HCT116 (cell line): ENCODE data around the gene EEF2. TPM values are rescaled to one million over a fixed set of nuclear protein-coding genes. Genes with fewer than 3 reads are reported as not detected.

Experiments
- ATAC-seq: fragments of 200-7000 bp; cut with Tn5 transposase; 2 replicates; pipeline ENCODE4 v1.9.1; 2020; ENCODE audit warnings: mild to moderate bottlenecking, moderate library complexity
- BruUV-seq: library from RNA; stranded (reverse); fragments of 400-500 nt; replicated peaks from 2 replicates; lab custom pipeline; 2021; lab: Mats Ljungman, UMichigan
- CTCF ChIA-PET: fragments of 300-600 bp; sonication (Branson Sonifier 250); formaldehyde crosslinking; loops from one replicate; lab custom pipeline; 2021; ENCODE audit warnings: antibody characterized with exemption; lab: Charles Lee
- POLR2A ChIA-PET: fragments of 300-600, 350-600 bp; sonication (Branson Sonifier 250); formaldehyde crosslinking; loops from one replicate; lab custom pipeline; 2021; ENCODE audit warnings: antibody characterized with exemption; lab: Charles Lee
- RAD21 ChIA-PET, 2 experiments: fragments of 300-600 bp; sonication (Branson Sonifier 250); formaldehyde crosslinking; loops; one replicate each; lab custom pipeline; 2023; ENCODE audit warnings: low total read pairs in 2 of 2; ENCODE audit not compliant: uncharacterized antibody in 2 of 2, unreplicated experiment in 2 of 2, low non-redundant PET in 1 of 2; lab: Charles Lee
- DNase-seq: peaks from one replicate; pipeline ENCODE4 v3.0.0-alpha.2; 2010; ENCODE audit warnings: low read depth, low spot score
- H2AFZ ChIP-seq: fragments of 200-600 bp; shearing (Covaris generic), sonication (generic); 2 replicates; pipeline ENCODE4 v1.6.1; 2017; ENCODE audit warnings: low read depth, mixed run types, mixed read lengths, antibody characterized with exemption, low read length; ENCODE audit not compliant: poor library complexity, severe bottlenecking
- H3K27ac ChIP-seq: 2 replicates; pipeline ENCODE4 v1.5.1; 2012; ENCODE audit warnings: low read depth, low read length
- H3K27me3 ChIP-seq: fragments of 200-600 bp; sonication (generic); 2 replicates; pipeline ENCODE4 v1.6.1; 2016; ENCODE audit warnings: mixed run types, low read length, mixed read lengths; ENCODE audit not compliant: insufficient read depth
- H3K36me3 ChIP-seq, 2 experiments: fragments of 200-500 bp in 1 of 2; fragments of 200-600 bp in 1 of 2; sonication (Bioruptor generic) in 1 of 2; sonication (generic) in 1 of 2; 2 replicates each; pipeline versions ENCODE4 v1.5.1 to v1.6.1; 2014 to 2016; ENCODE audit warnings: low read length in 2 of 2, inconsistent platforms in 1 of 2, mixed read lengths in 1 of 2, mixed run types in 1 of 2; ENCODE audit not compliant: insufficient read depth in 2 of 2, control insufficient read depth in 1 of 2
- H3K4me1 ChIP-seq, 2 experiments: fragments of 200-600 bp in 1 of 2; sonication (generic) in 1 of 2; 2 replicates each; pipeline versions ENCODE4 v1.5.1 to v1.6.1; 2012 to 2017; ENCODE audit warnings: low read length in 2 of 2, inconsistent platforms in 1 of 2, mild to moderate bottlenecking in 1 of 2, mixed read lengths in 1 of 2, mixed run types in 1 of 2, moderate library complexity in 1 of 2; ENCODE audit not compliant: insufficient read depth in 2 of 2, control insufficient read depth in 1 of 2
- H3K4me2 ChIP-seq: fragments of 200-600 bp; sonication (generic); 2 replicates; pipeline ENCODE4 v1.6.1; 2017; ENCODE audit warnings: mixed run types, low read length, mixed read lengths
- H3K4me3 ChIP-seq, 2 experiments: fragments of 200-600 bp in 1 of 2; sonication (generic) in 1 of 2; replicated peaks in 1 of 2; 2 replicates each; pipeline ENCODE4 v1.5.1; 2011 to 2016; ENCODE audit warnings: low read length in 2 of 2, control low read depth in 1 of 2, low read depth in 1 of 2, mild to moderate bottlenecking in 1 of 2, mixed read lengths in 1 of 2, mixed run types in 1 of 2
- H3K79me2 ChIP-seq: fragments of 200-600 bp; sonication (generic); 2 replicates; pipeline ENCODE4 v1.6.1; 2017; ENCODE audit warnings: mild to moderate bottlenecking, mixed run types, low read length, moderate library complexity, mixed read lengths; ENCODE audit not compliant: insufficient read depth
- H3K9ac ChIP-seq: fragments of 200-600 bp; sonication (generic); 2 replicates; pipeline ENCODE4 v1.6.1; 2016; ENCODE audit warnings: low read length, mixed read lengths
- H3K9me2 ChIP-seq: fragments of 200-600 bp; sonication (generic), shearing (Covaris generic); 2 replicates; pipeline ENCODE4 v1.6.1; 2017; ENCODE audit warnings: mixed run types, mild to moderate bottlenecking, moderate library complexity; ENCODE audit not compliant: insufficient read depth
- H3K9me3 ChIP-seq, 2 experiments: fragments of 200-500 bp in 1 of 2; fragments of 200-600 bp in 1 of 2; sonication (Bioruptor generic) in 1 of 2; sonication (generic) in 1 of 2; 2 replicates each; pipeline ENCODE4 v1.6.1; 2014 to 2017; ENCODE audit warnings: low read length in 2 of 2, mixed read lengths in 2 of 2, inconsistent platforms in 1 of 2, low read depth in 1 of 2, mild to moderate bottlenecking in 1 of 2, mixed run types in 1 of 2, moderate library complexity in 1 of 2; ENCODE audit not compliant: control insufficient read depth in 1 of 2, insufficient read depth in 1 of 2
- H4K20me1 ChIP-seq: fragments of 200-600 bp; sonication (generic), shearing (Covaris generic); 2 replicates; pipeline ENCODE4 v1.6.1; 2017; ENCODE audit warnings: mixed run types, mild to moderate bottlenecking, moderate library complexity; ENCODE audit not compliant: insufficient read depth
- ATF3 ChIP-seq: IDR thresholded peaks from 2 replicates; pipeline ENCODE4 v1.6.1; 2012
- CBX3 ChIP-seq: IDR thresholded peaks from 2 replicates; pipeline ENCODE4 v1.6.1; 2012; ENCODE audit warnings: low read depth
- CEBPB ChIP-seq: IDR thresholded peaks from 2 replicates; pipeline ENCODE4 v1.6.1; 2012; ENCODE audit warnings: low read depth
- CTCF ChIP-seq, 3 experiments: fragments of 200-600 bp in 1 of 3; sonication (generic) in 1 of 3; IDR thresholded peaks in 2 of 3; conservative IDR thresholded peaks in 1 of 3; 2 replicates each; pipeline ENCODE4 v1.5.1; 2012 to 2017; ENCODE audit warnings: low read depth in 2 of 3, low read length in 2 of 3, antibody characterized with exemption in 1 of 3, borderline replicate concordance in 1 of 3, control low read depth in 1 of 3, mild to moderate bottlenecking in 1 of 3, mixed read lengths in 1 of 3, mixed run types in 1 of 3, moderate library complexity in 1 of 3; ENCODE audit not compliant: insufficient read depth in 1 of 3
- ELF1 ChIP-seq: IDR thresholded peaks from 2 replicates; pipeline ENCODE4 v1.6.1; 2012; ENCODE audit warnings: low read depth, borderline replicate concordance
- EZH2 ChIP-seq: fragments of 200-600 bp; sonication (generic); IDR thresholded peaks from 2 replicates; pipeline ENCODE4 v1.6.1; 2017; ENCODE audit warnings: antibody characterized with exemption, mixed run types
- MAX ChIP-seq: IDR thresholded peaks from 2 replicates; pipeline ENCODE4 v1.6.1; 2012
- POLR2A ChIP-seq: IDR thresholded peaks from 2 replicates; pipeline ENCODE4 v1.7.0; 2011; ENCODE audit warnings: borderline replicate concordance; ENCODE audit not compliant: insufficient read depth, insufficient read length; ENCODE audit errors: extremely low read depth
- POLR2AphosphoS5 ChIP-seq: IDR thresholded peaks from 2 replicates; pipeline ENCODE4 v1.6.1; 2011; ENCODE audit warnings: mild to moderate bottlenecking, low read depth, low read length, moderate library complexity
- REST ChIP-seq: IDR thresholded peaks from 2 replicates; pipeline ENCODE4 v1.6.1; 2012; ENCODE audit warnings: low read depth
- SIN3A ChIP-seq: IDR thresholded peaks from 2 replicates; pipeline ENCODE4 v1.6.1; 2012; ENCODE audit warnings: low read depth
- SRF ChIP-seq: IDR thresholded peaks from 2 replicates; pipeline ENCODE4 v1.6.1; 2012; ENCODE audit warnings: low read depth
- YY1 ChIP-seq: IDR thresholded peaks from 2 replicates; pipeline ENCODE4 v1.6.1; 2011; ENCODE audit warnings: low read length, low read depth, moderate library complexity, mild to moderate bottlenecking; ENCODE audit not compliant: insufficient replicate concordance; ENCODE audit errors: extremely low read depth
- ZFX ChIP-seq: fragments of 450-650 bp; IDR thresholded peaks from 2 replicates; pipeline ENCODE4 v1.6.1; 2017
- intact Hi-C: fragments of 100-400 bp; cut with micrococcal nuclease; formaldehyde crosslinking; loops from 2 replicates; pipeline ENCODE4 v1.10.0; 2022
- total RNA-seq: library from RNA; stranded (reverse); gene quantifications from one replicate; pipeline ENCODE4 v1.2.1, GENCODE V29; 2021; ENCODE audit not compliant: unreplicated experiment

The EEF2 gene
- total RNA-seq, 1 experiment from 2014 or later, result 3,796 TPM

DNA sequence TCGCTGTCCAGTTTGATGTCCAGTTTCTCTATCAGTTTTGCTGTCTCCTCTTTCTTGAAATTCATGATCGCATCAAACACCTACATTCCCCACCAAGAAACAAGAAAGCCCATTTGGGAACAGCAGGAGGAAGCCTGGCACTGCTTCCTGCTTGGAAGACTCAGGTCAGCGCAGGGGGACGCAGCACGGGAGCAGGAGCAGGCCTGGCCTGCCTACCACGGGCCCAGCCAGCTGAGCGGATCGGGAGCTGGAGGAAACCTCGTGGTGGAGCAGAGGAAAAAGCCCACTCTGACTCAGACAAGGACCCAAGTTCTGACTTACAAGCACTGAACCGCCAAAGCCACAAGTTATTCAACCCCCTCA is 3.9 kb downstream of the EEF2 start:
- no peaks in the 10 kb centered on the region for H3K27me3 ChIP-seq
- peak overlapping the region; percentile 44; the same call in 1 of the 2 replicates for H3K27ac ChIP-seq
- ChIA-PET POLR2A (interaction anchor here (1.5 to 2.5 kb wide), 3 partner anchors 9 to 12 kb away, joined by 6 to 11 read pairs (median 7); partner anchors contain the start of gene DAPK3), RAD21 (no interaction called here), CTCF (no interaction called here)
- no peak overlapping the region for H3K9ac ChIP-seq
- no peaks in the 10 kb centered on the region for H3K9me2 ChIP-seq
- no peak for TF ChIP-seq ATF3
- TF ChIP-seq SRF, result no peak
- no peak for TF ChIP-seq ELF1
- no peak for TF ChIP-seq ZFX
- no peak for TF ChIP-seq CEBPB
- no peak for TF ChIP-seq EZH2
- TF ChIP-seq CBX3, result no peak
- TF ChIP-seq YY1, result no peak
- TF ChIP-seq CTCF (IDR thresholded peaks at IDR 0.05 in 2 of 3, conservative IDR thresholded peaks at IDR 0.05 in 1 of 3; ENCODE audit: borderline replicate concordance in 1 of 3, insufficient read depth in 1 of 3, low read depth in 2 of 3, low read length in 2 of 3), result no peak
- TF ChIP-seq REST, result no peak
- no peak for TF ChIP-seq POLR2A
- TF ChIP-seq MAX, result no peak
- TF ChIP-seq SIN3A, result no peak
- TF ChIP-seq POLR2AphosphoS5, result no peak
- no peak for ATAC-seq
- no peak overlapping the region for H2AFZ ChIP-seq
- BruUV-seq, result no TSS peak
- peaks cover 80% of the 10 kb centered on the region; the same call in 1 of the 2 replicates for H4K20me1 ChIP-seq
- no peak overlapping the region for H3K4me3 ChIP-seq
- H3K9me3 ChIP-seq, result no peaks in the 10 kb centered on the region
- H3K4me2 ChIP-seq, result no peak overlapping the region
- H3K79me2 ChIP-seq, result peaks cover 88% of the 10 kb centered on the region
- intact Hi-C loops, result no loop called here
- H3K36me3 ChIP-seq, result peaks cover 69 to 83% of the 10 kb centered on the region in 2 experiments
- no peak for DNase-seq
- peaks cover 11 to 39% of the 10 kb centered on the region in 2 experiments for H3K4me1 ChIP-seq
